Lower lobe of right lung (tissue), 2 donors: ENCODE results near the gene CRAT. TPM values are rescaled to one million over a fixed set of nuclear protein-coding genes. Genes with fewer than 3 reads are reported as not detected.
"Not testable (repeated sequence)": the region's sequence is repeated elsewhere in the genome, so short reads cannot be mapped to it uniquely, and the experiment has no call there.

Source experiments
- ATAC-seq, 2 donors: fragments of 200-7000 bp; cut with Tn5 transposase; one replicate each; pipeline ENCODE4 v1.9.1; 2020 to 2022; ENCODE audit warnings: mild to moderate bottlenecking in 2 of 2, moderate library complexity in 2 of 2
- DNase-seq: peaks from one replicate; pipeline ENCODE4 v3.0.0-alpha.2; 2020
- H3K27ac ChIP-seq: fragments of 200-600 bp; one replicate; pipeline ENCODE4 v1.8.0; 2022
- H3K27me3 ChIP-seq: fragments of 200-600 bp; one replicate; pipeline ENCODE4 v1.8.0; 2022; ENCODE audit warnings: low read depth
- H3K36me3 ChIP-seq: fragments of 200-600 bp; one replicate; pipeline ENCODE4 v1.8.0; 2022; ENCODE audit warnings: mild to moderate bottlenecking
- H3K4me1 ChIP-seq: fragments of 200-600 bp; one replicate; pipeline ENCODE4 v1.8.0; 2022
- H3K4me3 ChIP-seq: fragments of 200-600 bp; one replicate; pipeline ENCODE4 v1.8.0; 2022; ENCODE audit warnings: mild to moderate bottlenecking
- H3K9me3 ChIP-seq: fragments of 200-600 bp; one replicate; pipeline ENCODE4 v1.8.0; 2022
- CTCF ChIP-seq: fragments of 200-600 bp; IDR thresholded peaks from one replicate; pipeline ENCODE4 v1.8.0; 2022; ENCODE audit warnings: antibody characterized with exemption, mild to moderate bottlenecking
- intact Hi-C: fragments of 100-400 bp; cut with DNase I; formaldehyde crosslinking; loops from one replicate; pipeline ENCODE4 v1.11.0; 2022
- total RNA-seq: library from RNA; stranded (reverse); fragmentation: NEBNext Ultra II Directional; extraction: Animal tissue kit (Norgen Biotek cat#: 25700); gene quantifications from one replicate; pipeline ENCODE4 v1.2.1, GENCODE V29; 2021
- donor health status: DM: no; HTN: yes; CAD: no; lungs with severe emphysema.

The CRAT gene
- total RNA-seq, 1 donor from 2014 or later: 23.2 TPM

- H3K9me3 ChIP-seq: no peaks in the 10 kb centered on the region
- ATAC-seq: no peak
- TF ChIP-seq CTCF: no peak
- DNase-seq: no peak
- H3K27ac ChIP-seq: no peak overlapping the region
- H3K4me3 ChIP-seq: no peak overlapping the region
- H3K4me1 ChIP-seq: peaks cover 15% of the 10 kb centered on the region
- peaks cover 87% of the 10 kb centered on the region for H3K36me3 ChIP-seq
- intact Hi-C loops: loop anchor here (10.0 kb wide), 1 partner anchor 484 kb away; no protein-coding TSS in a partner anchor
- H3K27me3 ChIP-seq: no peaks in the 10 kb centered on the region
Observed at GRCh38 chr9:129130791-129131190, 20.2 kb upstream of the CRAT start.

- intact Hi-C loops: loop anchor here (10.0 kb wide), 1 partner anchor 485 kb away; no protein-coding TSS in a partner anchor
- H3K36me3 ChIP-seq: peaks cover 87% of the 10 kb centered on the region
- H3K4me1 ChIP-seq: peaks cover 15% of the 10 kb centered on the region
- not testable (repeated sequence) for ATAC-seq, H3K27ac ChIP-seq, H3K9me3 ChIP-seq, H3K27me3 ChIP-seq, DNase-seq, H3K4me3 ChIP-seq
Observed at GRCh38 chr9:129130271-129130670, 19.7 kb upstream of the CRAT start.

GRCh38 chr9:129128689-129129088 is 18.1 kb upstream of the CRAT start:
- H3K4me1 ChIP-seq: peaks cover 15% of the 10 kb centered on the region
- ATAC-seq: no peak
- no peak overlapping the region for H3K4me3 ChIP-seq
- H3K9me3 ChIP-seq: no peaks in the 10 kb centered on the region
- H3K27ac ChIP-seq: no peak overlapping the region
- peaks cover 89% of the 10 kb centered on the region for H3K36me3 ChIP-seq
- intact Hi-C loops: no loop called here
- no peaks in the 10 kb centered on the region for H3K27me3 ChIP-seq
- no peak for TF ChIP-seq CTCF
- no peak for DNase-seq

GRCh38 chr9:129126749-129127618 is 16.4 kb upstream of the CRAT start:
- no peaks in the 10 kb centered on the region for H3K27me3 ChIP-seq
- H3K36me3 ChIP-seq: peaks cover 89% of the 10 kb centered on the region
- no peak for TF ChIP-seq CTCF
- H3K4me1 ChIP-seq: peaks cover 15% of the 10 kb centered on the region
- no peak overlapping the region for H3K27ac ChIP-seq
- H3K4me3 ChIP-seq: no peak overlapping the region
- DNase-seq (no peak), ATAC-seq (no peak)
- no peaks in the 10 kb centered on the region for H3K9me3 ChIP-seq
- intact Hi-C loops: no loop called here

- intact Hi-C loops: no loop called here
- DNase-seq (no peak), ATAC-seq (no peak)
- H3K27ac ChIP-seq: no peak overlapping the region
- H3K4me1 ChIP-seq: peaks cover 7% of the 10 kb centered on the region
- H3K36me3 ChIP-seq: peaks cover 94% of the 10 kb centered on the region
- H3K4me3 ChIP-seq: no peak overlapping the region
- no peak for TF ChIP-seq CTCF
- H3K27me3 ChIP-seq: no peaks in the 10 kb centered on the region
- H3K9me3 ChIP-seq: no peaks in the 10 kb centered on the region
Observed at GRCh38 chr9:129125478-129125877, 14.9 kb upstream of the CRAT start.

GRCh38 chr9:129124506-129125069 is 14.0 kb upstream of the CRAT start:
- H3K4me1 ChIP-seq: peaks cover 7% of the 10 kb centered on the region
- no peak for ATAC-seq
- H3K27ac ChIP-seq: no peak overlapping the region
- H3K36me3 ChIP-seq: peaks cover 88% of the 10 kb centered on the region
- no peak for TF ChIP-seq CTCF
- intact Hi-C loops: no loop called here
- DNase-seq: no peak
- no peaks in the 10 kb centered on the region for H3K9me3 ChIP-seq
- no peak overlapping the region for H3K4me3 ChIP-seq
- H3K27me3 ChIP-seq: no peaks in the 10 kb centered on the region

- H3K27ac ChIP-seq, H3K27me3 ChIP-seq, ATAC-seq, H3K4me3 ChIP-seq, H3K9me3 ChIP-seq, intact Hi-C loops, DNase-seq, H3K4me1 ChIP-seq: not testable (repeated sequence)
- peaks cover 75% of the 10 kb centered on the region for H3K36me3 ChIP-seq
Observed at GRCh38 chr9:129122976-129123375, 12.4 kb upstream of the CRAT start.
